Stimulated activated CD4-positive, alpha-beta T cell treated with anti-CD3 and anti-CD28 coated beads, Interleukin-4, amount 100 ng/mL, for 48 hours (primary cell): ENCODE data around the gene KCNJ16.
"Not testable (repeated sequence)": the region's sequence is repeated elsewhere in the genome, so short reads cannot be mapped to it uniquely, and the experiment has no call there.

ENCODE experiments used
- DNase-seq, 2 donors: peaks; one replicate each; pipeline ENCODE4 v3.0.0-alpha.2; 2020; ENCODE audit warnings: low read depth in 2 of 2

The KCNJ16 gene

GRCh38 chr17:70074956-70075355, at the start of gene KCNJ16:
TSS of gene KCNJ16 (plus strand) at chr17:70075225. CDS start at chr17:70132088, 56,863 bp downstream.
- DNase-seq = no peak

GRCh38 chr17:70028397-70028796, 46.6 kb upstream of the KCNJ16 start:
- no peak for DNase-seq

DNA sequence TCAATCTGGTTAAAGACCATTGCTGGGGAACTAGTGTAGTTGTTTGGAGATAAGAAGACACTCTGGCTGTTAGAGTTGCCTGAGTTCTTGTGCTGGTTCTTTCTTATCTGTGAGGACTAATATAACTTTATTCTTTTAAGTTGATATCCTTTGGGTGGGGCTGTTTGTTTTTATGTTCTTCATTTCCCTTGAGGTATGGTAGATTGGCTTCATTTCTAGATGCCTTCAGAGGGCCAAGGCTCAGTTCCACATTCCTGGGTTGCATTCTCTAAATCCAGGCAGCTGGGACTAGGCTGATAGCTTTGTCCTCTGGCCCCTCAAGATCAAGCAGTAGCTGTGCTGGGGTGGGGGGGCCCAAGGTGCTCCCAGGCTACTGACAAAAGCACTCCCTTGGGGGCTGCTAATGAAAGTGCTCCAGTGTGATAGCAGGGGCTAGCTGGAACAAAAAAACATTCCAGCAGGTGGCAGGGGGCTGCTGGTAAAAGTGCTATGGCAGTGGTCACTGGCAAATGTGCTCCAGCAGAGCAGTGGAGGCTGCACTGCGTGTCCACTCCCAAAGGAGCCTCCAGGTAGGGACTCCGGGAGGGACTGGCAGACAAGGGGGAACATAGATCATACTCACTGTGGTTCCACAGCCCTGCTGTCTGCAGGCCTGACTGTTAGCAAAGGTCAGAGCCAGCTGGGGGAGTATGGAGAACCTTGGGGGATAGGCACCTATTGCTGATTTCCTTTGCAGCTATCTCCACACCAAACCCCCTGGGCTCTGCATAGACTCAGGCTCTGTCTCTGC, 45.9 kb upstream of the KCNJ16 start:
- no peak for DNase-seq

DNA sequence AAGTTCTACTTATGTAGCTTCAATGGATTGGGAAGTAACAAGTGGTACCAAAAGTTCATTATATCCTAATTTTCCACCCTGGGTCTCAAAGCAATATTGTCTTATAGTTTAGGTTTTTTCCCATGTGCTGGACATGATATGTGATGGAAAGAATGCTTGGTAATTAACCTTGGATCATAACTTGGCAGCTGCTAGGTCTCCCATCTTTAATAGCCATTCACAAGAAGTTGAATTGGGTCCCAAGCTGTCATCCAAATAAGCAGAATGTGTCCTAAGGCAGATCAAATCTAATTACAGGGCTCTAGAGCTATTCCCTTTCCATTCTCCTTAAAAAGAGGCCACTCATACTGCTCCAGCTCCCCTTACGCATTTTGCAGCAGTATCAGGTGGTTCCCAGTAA, 44.7 kb upstream of the KCNJ16 start:
- no peak for DNase-seq

GRCh38 chr17:70031341-70031740, 43.7 kb upstream of the KCNJ16 start:
- DNase-seq = no peak

DNA sequence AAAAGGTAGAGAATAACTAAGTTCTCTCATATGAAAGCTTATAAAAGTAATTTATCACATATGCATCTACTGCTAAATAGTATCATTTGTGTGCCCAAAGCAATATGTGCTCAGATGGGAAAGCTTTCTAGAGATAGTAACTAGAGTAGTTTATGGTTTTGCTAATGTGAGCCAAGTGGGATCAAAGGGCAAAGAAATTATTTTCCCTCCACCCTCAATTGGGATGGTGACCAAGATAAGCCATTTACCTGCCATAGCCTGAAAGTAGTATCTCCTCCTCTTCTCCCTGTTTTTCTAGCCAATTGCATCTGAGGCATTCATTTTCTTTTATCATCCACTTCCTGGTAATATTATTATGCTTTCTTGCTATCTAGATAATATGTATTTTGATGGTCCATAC, 41.9 kb upstream of the KCNJ16 start:
- no peak for DNase-seq

GRCh38 chr17:70034158-70034557, 40.9 kb upstream of the KCNJ16 start:
- DNase-seq = no peak

DNA sequence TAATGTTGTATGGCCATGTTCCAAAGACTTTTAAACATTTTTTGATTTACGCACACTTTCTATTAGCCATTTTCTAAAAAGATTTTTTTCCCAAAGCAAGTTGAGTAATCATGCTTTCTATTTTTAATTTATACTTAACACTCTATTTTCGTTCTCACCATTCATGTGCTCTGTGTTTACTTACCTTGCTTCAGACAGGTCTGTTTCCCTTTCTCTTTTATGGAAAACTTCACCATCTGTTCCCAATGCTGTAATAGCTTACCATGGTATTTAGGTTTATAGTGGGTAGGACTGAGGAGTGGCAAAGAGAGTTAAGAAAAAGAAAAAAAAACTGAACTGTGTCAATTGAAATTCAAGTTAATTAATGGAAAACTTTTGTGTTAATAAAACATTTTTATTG, 37.5 kb upstream of the KCNJ16 start:
- no peak for DNase-seq

GRCh38 chr17:70040336-70040735, 34.7 kb upstream of the KCNJ16 start:
- no peak for DNase-seq

GRCh38 chr17:70041061-70041460, 34.0 kb upstream of the KCNJ16 start:
- no peak for DNase-seq

- DNase-seq = no peak
These were observed 33.5 kb upstream of the KCNJ16 start for GRCh38 chr17:70041540-70041939.

DNA sequence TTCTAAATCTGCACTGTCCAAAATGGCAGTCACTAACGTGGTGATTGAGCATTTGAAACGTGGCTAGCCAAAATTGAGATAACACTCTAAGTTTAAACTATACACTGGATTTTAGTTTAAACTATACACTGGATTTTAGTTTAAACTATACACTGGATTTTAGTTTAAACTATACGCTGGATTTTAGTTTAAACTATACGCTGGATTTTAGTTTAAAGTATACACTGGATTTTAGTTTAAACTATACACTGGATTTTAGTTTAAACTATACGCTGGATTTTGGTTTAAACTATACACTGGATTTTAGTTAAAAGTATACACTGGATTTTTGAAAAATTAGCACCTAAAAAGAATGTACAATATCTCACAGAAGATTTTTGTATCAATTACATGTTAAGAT, 29.2 kb upstream of the KCNJ16 start:
- DNase-seq = not testable (repeated sequence)

- DNase-seq = no peak
These were observed 27.2 kb upstream of the KCNJ16 start for GRCh38 chr17:70047619-70048419.

GRCh38 chr17:70049801-70050591, 25.0 kb upstream of the KCNJ16 start:
- DNase-seq = no peak

GRCh38 chr17:70050931-70051330, 24.1 kb upstream of the KCNJ16 start:
- DNase-seq = no peak

DNA sequence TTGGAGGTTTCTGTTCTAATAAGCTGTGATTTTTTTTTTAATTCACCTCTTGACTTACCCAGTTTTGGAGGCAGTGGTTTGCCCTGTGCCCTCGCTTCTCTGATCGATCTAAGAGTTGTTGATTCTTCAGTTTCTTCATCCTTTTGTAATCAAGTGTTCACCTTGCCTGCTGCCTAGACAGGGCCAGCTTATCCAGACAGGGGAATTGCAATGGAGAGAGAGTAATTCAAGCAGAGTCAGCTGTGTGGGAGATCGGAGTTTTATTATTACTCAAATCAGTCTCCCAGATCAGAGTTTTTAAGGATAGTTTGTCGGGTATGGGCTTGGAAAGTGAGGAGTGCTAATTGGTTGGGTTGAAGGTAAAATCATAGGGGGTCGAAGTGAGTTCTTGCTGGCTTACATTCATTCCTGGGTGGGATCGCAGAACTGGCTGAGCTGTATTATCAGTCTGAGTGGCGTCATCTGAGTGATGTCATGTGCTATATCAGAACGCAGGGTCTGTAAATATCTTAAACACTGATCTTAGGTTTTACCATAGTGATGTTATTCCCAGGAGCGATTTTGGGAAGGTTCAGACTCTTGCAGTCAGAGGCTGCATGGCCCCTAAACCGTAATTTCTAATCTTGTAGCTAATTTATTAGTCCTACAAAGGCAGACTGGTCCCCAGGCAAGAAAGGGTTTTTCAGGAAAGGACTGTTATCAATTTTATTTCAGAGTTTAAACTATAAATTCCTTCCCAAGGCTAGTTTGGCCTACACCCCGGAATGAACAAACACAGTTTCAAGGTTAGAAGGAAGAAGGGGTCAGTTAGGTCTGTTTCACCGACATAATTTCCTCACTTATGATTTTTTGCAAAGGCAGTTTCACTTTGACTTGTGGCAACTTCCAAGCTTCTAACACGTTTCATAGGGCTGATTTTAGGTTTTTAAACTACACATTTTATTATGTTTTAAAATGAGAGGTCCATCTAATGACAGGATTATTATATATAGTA, 21.5 kb upstream of the KCNJ16 start:
- DNase-seq = no peak

DNA sequence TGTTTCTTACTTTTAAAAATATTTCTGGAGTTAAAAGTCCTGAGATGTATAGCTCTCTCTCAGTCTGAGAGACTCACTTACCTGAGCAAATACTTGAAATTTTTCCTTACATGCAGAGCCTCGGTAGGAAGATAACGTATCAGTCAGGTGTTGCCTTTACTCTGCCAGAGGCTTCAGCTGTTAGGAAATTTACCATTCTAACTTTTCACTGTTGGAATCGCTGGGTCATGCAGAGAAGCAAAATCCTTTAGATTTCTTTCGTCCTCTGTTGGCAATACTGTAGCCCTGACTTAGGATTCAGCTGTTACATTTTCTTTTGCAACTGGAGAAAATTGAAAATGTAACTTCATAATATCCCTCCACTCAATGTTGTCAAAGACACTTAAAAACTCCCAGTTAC, 20.0 kb upstream of the KCNJ16 start:
- no peak for DNase-seq

- DNase-seq = no peak
These were observed 16.0 kb upstream of the KCNJ16 start for GRCh38 chr17:70059071-70059470.

- DNase-seq = no peak
These were observed 15.4 kb upstream of the KCNJ16 start for GRCh38 chr17:70059649-70060048.

DNA sequence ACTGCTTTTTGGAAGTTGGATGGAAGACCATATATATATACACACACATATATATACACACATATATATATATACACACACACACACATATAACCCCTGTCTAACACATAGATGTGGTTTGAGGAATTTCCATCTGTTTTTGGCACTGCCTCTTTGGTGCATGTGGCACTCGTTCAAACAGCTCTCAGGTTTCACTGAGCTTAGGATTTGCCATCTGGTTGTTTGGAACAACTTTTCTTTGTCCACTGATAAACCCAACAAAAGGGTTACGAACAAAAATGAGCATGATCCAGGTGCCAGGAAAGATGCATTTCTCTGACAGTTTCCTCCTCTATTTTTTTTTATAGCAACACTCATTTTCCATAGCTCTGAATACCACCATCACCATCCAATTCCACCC, 14.6 kb upstream of the KCNJ16 start:
- DNase-seq = no peak

DNA sequence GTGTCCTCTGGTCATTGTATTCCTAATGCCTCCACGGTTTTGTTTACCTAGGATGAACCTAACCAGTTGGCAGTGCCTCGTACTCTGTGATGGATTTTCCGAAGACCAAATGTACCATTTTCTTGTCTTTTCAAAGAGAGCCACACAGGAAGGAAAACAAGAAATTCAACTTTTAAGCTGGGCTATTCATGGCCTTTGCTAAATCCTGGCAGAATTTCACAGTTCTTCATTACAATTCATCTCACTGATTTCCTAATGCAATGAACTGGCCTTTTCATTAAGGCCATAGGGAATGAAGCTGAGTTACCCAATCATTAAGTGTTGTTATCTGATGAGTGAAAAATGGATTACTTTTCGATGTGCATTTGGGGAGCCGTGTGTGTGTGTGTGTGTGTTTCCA, 7.9 kb upstream of the KCNJ16 start:
- DNase-seq = no peak
